DMS 273 (cell line): ENCODE data around the gene TGFB1.
"Not testable (repeated sequence)": the region's sequence is repeated elsewhere in the genome, so short reads cannot be mapped to it uniquely, and the experiment has no call there.

Experiments used
- DNase-seq: peaks from one replicate; lab custom pipeline; 2025; ENCODE audit not compliant: unreplicated experiment; lab: John Stamatoyannopoulos, UW

Gene TGFB1

DNA sequence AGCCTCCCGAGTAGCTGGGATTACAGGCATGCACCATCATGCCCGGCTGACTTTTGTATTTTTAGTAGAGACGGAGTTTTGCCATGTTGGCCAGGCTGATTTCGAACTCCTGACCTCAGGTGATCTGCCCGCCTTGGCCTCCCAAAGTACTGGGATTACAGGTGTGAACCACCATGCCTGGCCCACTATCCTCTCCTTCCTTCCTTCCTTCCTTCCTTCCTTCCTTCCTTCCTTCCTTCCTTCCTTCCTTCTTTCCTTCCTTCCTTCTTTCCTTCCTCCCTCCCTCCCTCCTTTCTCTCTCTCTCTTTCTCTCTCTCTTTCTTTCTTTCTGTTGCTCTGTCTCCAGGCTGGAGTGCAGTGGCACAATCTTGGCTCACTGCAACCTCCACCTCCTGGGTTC, 17.4 kb upstream of the TGFB1 start:
- DNase-seq, result not testable (repeated sequence)

GRCh38 chr19:41369769-41370168, 16.0 kb upstream of the TGFB1 start:
- no peak for DNase-seq

- DNase-seq, result no peak
Measured at GRCh38 chr19:41367848-41368301, 14.2 kb upstream of the TGFB1 start.

- DNase-seq, result peak; percentile 53
Measured at GRCh38 chr19:41366089-41366488, 12.4 kb upstream of the TGFB1 start.

GRCh38 chr19:41364524-41365391, 11.0 kb upstream of the TGFB1 start:
- DNase-seq, result no peak

DNA sequence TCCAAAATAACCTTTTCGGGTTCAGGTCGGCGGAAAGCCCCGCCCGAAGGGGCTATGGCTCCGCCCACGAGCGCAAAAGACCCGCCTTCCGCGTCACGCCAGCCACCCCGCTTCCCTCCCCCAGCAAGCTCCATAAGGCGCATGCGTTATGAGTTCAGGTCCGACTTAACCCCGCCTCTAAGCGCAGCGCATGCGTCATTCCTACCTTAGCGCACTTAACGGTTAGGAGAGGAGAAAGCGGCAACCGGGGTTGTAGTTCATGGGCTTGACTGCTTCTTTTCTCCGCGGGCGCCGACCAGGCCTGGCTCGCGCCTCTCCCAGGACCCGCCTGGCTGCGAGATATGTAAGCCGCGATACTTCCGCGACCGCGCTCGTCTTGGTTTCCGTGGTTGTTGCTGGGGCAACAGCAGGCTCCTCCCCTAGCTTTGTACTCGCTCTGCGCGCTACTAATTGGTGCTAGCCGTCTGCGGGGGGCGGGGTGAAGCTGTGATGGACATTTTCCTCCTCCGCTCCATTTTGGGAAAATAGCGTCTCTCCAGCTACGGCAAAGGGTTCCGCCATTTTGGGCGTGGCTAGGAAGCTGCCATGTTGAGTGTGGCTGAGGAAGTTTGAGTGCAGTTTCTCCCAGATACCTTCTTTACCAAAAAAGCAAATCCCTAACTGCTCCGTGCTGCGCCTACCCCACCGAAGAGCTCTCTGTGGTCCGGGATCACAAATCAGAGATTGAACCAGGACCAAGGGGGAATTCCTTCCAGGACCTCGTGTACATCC, 10.2 kb upstream of the TGFB1 start, which contains the start of gene B9D2:
Gene B9D2 (minus strand): TSS at position 397 of the 771 bp plus-strand sequence. CDS start 630 bp downstream, outside the sequence.
- peak; percentile 99 for DNase-seq

DNA sequence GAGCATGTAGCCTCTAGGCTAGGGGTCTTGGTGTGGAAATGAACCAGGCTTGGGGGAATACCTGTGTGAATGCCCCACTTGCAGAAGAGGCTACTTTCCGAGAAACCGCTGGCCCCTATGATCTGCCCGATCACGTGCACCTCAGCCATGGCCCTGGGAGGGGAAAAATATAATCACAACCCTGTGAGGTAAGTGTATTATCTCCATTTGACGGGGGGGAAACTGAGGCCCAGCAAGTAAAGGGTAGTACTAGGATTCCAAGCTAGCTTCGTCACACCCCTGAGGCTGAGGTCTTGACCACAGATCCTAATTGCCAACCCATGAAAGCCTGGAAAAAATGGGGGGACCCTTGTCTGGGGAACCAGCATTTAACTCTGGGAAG, 9.6 kb upstream of the TGFB1 start:
- no peak for DNase-seq

DNA sequence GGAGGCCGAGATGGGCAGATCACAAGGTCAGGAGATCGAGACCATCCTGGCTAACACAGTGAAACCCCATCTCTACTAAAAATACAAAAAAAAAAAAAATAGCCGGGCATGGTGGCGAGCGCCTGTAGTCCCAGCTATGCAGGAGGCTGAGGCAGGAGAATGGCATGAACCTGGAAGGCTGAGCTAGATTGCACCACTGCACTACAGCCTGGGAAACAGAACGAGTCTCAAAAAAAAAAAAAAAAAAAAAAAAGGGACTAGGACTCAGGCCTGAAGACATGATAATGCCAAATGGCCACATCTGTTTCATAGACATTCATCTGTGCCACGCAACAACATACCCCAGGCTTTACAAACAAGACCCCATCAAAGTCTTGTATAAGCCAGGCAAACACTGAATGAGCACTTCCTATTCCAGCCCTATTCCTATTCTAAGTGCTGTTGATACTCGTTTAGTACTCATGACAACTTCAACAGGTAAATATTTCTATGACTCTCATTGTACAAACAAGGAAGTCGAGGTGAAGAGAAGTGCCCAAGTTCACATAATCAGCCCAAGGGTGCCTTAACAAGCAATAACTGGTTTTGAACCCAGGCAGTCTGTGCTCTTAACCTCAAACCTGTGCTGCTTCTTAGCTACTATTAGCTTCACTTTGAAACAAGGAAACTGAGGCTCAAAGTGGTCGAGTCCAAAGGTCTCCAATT, 8.6 kb upstream of the TGFB1 start:
- no peak for DNase-seq

- DNase-seq, result no peak
Measured at GRCh38 chr19:41359741-41360140, 6.0 kb upstream of the TGFB1 start.

DNA sequence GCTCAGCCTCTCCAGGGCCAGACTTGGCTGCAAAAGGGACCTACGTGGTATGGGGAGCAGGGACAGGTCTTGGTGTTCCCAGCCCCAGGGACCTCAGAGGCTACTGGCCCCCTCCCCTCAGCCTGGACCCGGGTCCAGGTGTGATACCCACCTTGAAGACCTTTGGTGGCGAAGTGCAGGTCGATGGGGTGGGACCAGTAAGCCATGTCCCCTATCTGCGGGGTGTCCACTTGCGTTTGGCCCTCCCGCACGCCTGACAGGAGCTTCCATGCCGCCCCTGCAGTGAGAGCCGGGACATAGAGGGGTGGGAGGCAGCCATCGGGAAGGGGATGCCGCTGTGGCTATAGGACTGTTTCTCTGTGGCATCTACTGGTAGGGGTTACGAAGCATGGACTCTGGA, 4.0 kb upstream of the TGFB1 start:
- no peak for DNase-seq

DNA sequence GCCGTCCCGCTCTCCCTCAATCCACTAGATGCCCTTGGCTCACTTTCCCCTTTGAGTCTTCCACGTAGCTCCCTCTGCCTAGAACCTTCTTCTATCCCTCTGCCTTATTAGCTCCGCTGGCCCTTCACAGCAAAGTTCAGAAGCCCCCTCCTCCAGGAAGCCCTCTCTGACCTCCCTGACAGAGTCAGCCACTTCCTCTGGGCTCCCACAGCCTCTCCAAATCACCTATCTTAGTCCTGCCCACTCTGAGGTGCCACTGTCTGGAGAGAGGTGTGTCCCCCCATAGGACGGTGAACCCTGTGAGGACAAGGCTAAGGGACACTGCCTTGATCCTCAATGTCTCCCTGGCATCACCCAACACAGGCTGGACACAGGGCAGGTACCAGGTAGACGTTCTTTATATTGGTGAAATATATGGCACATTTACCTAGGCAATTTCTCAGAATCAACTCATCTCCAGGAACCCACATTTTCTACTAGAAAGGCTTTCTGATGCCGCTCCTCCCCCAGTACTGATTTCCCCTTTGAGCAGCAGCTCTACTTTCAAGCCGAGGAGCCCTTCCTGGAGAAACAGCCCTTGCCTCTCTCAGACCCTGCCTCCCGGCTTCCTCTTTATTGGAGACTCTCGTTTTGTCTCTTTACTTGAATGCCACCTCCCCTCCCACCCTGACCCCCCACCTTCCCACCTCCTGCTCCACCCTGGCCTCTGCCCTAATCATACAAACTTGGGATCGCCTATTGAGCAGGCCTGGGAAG, 3.4 kb upstream of the TGFB1 start:
- DNase-seq, result no peak

DNA sequence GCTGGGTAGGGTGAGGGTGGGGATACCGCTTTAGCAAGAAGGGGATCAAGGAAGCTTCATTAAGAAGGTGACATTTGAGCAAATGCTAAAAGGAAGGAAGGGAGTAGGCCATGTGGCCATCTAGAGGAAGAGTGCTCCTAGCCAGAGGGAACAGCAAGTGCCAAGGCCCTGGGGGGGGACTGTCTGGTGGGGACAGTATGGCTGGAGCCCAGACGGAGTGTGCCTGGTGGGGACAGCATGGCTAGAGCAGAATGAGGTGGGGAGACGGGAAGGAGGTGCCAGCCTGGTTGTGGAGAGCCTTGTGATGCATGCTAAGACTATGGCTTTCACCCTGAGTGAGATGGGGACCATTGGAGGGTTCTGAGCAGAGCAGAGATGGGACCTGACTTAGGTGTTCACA, 2.1 kb upstream of the TGFB1 start:
- DNase-seq, result no peak

- no peak for DNase-seq
Measured at GRCh38 chr19:41355035-41355434, 1.3 kb upstream of the TGFB1 start.

GRCh38 chr19:41354343-41354953, 726 bp upstream of the TGFB1 start:
- no peak for DNase-seq

DNA sequence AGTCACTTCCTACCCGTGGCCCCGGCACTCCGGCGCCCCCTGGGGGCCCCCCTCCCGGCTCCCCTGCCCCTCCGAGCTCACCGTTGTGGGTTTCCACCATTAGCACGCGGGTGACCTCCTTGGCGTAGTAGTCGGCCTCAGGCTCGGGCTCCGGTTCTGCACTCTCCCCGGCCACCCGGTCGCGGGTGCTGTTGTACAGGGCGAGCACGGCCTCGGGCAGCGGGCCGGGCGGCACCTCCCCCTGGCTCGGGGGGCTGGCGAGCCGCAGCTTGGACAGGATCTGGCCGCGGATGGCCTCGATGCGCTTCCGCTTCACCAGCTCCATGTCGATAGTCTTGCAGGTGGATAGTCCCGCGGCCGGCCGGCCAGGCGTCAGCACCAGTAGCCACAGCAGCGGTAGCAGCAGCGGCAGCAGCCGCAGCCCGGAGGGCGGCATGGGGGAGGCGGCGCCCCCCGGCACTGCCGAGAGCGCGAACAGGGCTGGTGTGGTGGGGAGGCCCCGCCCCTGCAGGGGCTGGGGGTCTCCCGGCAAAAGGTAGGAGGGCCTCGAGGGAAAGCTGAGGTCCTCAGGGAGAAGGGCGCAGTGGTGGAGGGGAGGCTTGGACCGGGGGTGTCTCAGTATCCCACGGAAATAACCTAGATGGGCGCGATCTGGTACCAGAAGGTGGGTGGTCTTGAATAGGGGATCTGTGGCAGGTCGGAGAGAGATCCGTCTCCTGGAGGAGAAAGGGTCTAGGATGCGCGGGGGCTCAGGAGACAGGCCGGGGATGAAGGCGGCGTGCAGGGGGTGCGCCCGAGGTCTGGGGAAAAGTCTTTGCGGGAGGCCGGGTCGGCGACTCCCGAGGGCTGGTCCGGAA, 885 bp downstream of the TGFB1 start:
- DNase-seq, result peak; percentile 78

DNA sequence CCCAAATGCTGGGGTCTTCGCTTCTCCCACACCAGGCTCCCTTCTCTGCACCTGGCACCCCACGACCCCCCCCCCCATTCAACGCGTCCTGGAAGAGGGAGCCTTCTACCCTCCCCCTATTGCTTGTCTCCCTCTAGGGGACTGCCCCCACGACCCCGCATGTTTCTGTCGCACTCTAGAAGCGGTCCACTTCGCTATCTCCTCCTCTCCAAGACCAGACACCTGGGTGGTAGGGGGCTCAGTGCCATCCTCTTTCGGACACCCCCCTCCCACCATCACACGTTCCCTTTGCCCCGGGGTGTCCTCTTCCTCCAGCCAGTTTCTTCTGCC, 1.5 kb downstream of the TGFB1 start:
- DNase-seq, result no peak

GRCh38 chr19:41351339-41352245, 2.1 kb downstream of the TGFB1 start:
- peak; percentile 74 for DNase-seq

DNA sequence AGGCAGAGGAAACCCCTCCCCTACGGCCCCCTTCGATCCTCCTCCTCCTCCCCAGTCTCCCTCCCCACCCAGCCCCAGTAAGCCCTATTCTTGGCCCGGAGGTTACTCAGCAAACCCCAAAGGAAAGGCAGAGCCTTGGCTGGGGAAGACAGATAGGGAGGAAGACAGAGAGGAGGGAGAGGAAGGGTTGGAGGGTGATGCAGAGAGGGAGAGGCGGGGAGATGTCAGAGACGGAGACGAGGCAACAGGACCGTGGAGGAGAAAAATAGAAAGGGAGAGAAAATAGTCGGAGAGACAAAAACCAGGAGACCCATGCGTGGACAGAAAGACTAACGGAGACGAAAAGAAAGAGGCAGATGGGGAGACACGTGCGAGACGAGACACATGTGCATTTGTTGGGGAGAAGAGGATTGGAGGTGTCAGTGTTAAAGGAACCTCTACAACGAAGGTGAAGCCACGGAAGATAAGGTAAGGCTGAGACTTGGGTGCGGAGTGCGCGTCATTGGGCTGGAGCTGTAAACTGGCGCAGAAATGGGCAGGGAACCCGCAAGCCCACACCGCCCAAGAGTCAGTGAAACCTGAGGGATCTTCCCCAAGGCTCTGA, 2.9 kb downstream of the TGFB1 start:
- DNase-seq, result peak; percentile 52
